Measurements from ENCODE around the gene UBE2V1.

Gene UBE2V1

GRCh38 chr20:50089787-50090177 lies 23.2 kb downstream of the UBE2V1 start:
- Histone ChIP-seq H4K20me1 (ENCODE audit: insufficient read depth, low read length) (peaks cover 38% of the 10 kb centered on the region), H3K79me2 (ENCODE audit: low read length) (peaks cover 49% of the 10 kb centered on the region), H3K27ac (ENCODE audit: low read length) (no peak overlapping the region), H2AFZ (ENCODE audit: low read depth, low read length) (no peak overlapping the region), H3K4me3 (ENCODE audit: low read length) (no peak overlapping the region), H3K4me1 (ENCODE audit: low read length) (peaks cover 11% of the 10 kb centered on the region), H3K9me3 (ENCODE audit: insufficient read depth, low read length) (no peaks in the 10 kb centered on the region), H3K36me3 (replicated peaks; ENCODE audit: low read depth, low read length) (peaks cover 41% of the 10 kb centered on the region), H3K4me2 (ENCODE audit: low read length) (no peak overlapping the region), H3K9ac (ENCODE audit: low read length) (no peak overlapping the region), H3K27me3 (ENCODE audit: low read depth, low read length) (no peaks in the 10 kb centered on the region)
- no peak for TF ChIP-seq CTCF (IDR thresholded peaks at IDR 0.05; ENCODE audit: low read depth, low read length)
- no peak for TF ChIP-seq EZH2phosphoT487 (IDR thresholded peaks at IDR 0.05; ENCODE audit: low read depth)

- Histone ChIP-seq H3K9me3 (ENCODE audit: insufficient read depth, low read length) (no peaks in the 10 kb centered on the region), H3K27ac (ENCODE audit: low read length) (no peak overlapping the region), H4K20me1 (ENCODE audit: insufficient read depth, low read length) (peaks cover 38% of the 10 kb centered on the region), H2AFZ (ENCODE audit: low read depth, low read length) (no peak overlapping the region), H3K4me3 (ENCODE audit: low read length) (no peak overlapping the region), H3K79me2 (ENCODE audit: low read length) (peaks cover 48% of the 10 kb centered on the region), H3K36me3 (replicated peaks; ENCODE audit: low read depth, low read length) (peaks cover 36% of the 10 kb centered on the region), H3K9ac (ENCODE audit: low read length) (no peak overlapping the region), H3K4me1 (ENCODE audit: low read length) (peaks cover 11% of the 10 kb centered on the region), H3K4me2 (ENCODE audit: low read length) (no peak overlapping the region), H3K27me3 (ENCODE audit: low read depth, low read length) (no peaks in the 10 kb centered on the region)
- TF ChIP-seq CTCF (IDR thresholded peaks at IDR 0.05; ENCODE audit: low read depth, low read length), result no peak
- no peak for TF ChIP-seq EZH2phosphoT487 (IDR thresholded peaks at IDR 0.05; ENCODE audit: low read depth)
Measured at GRCh38 chr20:50089140-50089786, 23.7 kb downstream of the UBE2V1 start.

GRCh38 chr20:50088022-50088421 lies 24.9 kb downstream of the UBE2V1 start:
- Histone ChIP-seq H3K9me3 (ENCODE audit: insufficient read depth, low read length) (no peaks in the 10 kb centered on the region), H2AFZ (ENCODE audit: low read depth, low read length) (no peak overlapping the region), H4K20me1 (ENCODE audit: insufficient read depth, low read length) (peaks cover 35% of the 10 kb centered on the region), H3K36me3 (replicated peaks; ENCODE audit: low read depth, low read length) (peaks cover 39% of the 10 kb centered on the region), H3K9ac (ENCODE audit: low read length) (no peak overlapping the region), H3K27me3 (ENCODE audit: low read depth, low read length) (no peaks in the 10 kb centered on the region), H3K4me1 (ENCODE audit: low read length) (peaks cover 11% of the 10 kb centered on the region), H3K4me3 (ENCODE audit: low read length) (no peak overlapping the region), H3K4me2 (ENCODE audit: low read length) (no peak overlapping the region), H3K27ac (ENCODE audit: low read length) (no peak overlapping the region), H3K79me2 (ENCODE audit: low read length) (peaks cover 43% of the 10 kb centered on the region)
- TF ChIP-seq CTCF (IDR thresholded peaks at IDR 0.05; ENCODE audit: low read depth, low read length) (no peak), EZH2phosphoT487 (IDR thresholded peaks at IDR 0.05; ENCODE audit: low read depth) (no peak)

GRCh38 chr20:50085481-50086365 lies 27.2 kb downstream of the UBE2V1 start:
- Histone ChIP-seq H3K9me3 (ENCODE audit: insufficient read depth, low read length) (no peaks in the 10 kb centered on the region), H3K27ac (ENCODE audit: low read length) (no peak overlapping the region), H4K20me1 (ENCODE audit: insufficient read depth, low read length) (peaks cover 25% of the 10 kb centered on the region), H3K79me2 (ENCODE audit: low read length) (peaks cover 28% of the 10 kb centered on the region), H3K27me3 (ENCODE audit: low read depth, low read length) (no peaks in the 10 kb centered on the region), H3K36me3 (replicated peaks; ENCODE audit: low read depth, low read length) (peaks cover 34% of the 10 kb centered on the region), H3K9ac (ENCODE audit: low read length) (no peak overlapping the region; the same call in 1 of the 2 replicates), H2AFZ (ENCODE audit: low read depth, low read length) (no peak overlapping the region), H3K4me1 (ENCODE audit: low read length) (peaks cover 11% of the 10 kb centered on the region), H3K4me3 (ENCODE audit: low read length) (no peak overlapping the region), H3K4me2 (ENCODE audit: low read length) (peak overlapping the region; percentile 35)
- TF ChIP-seq EZH2phosphoT487 (IDR thresholded peaks at IDR 0.05; ENCODE audit: low read depth) (no peak), CTCF (IDR thresholded peaks at IDR 0.05; ENCODE audit: low read depth, low read length) (peak; percentile 98)
